GM18517 (cell line): ENCODE measurements around the gene STAB1.
"Not testable (repeated sequence)": the region's sequence is repeated elsewhere in the genome, so short reads cannot be mapped to it uniquely, and the experiment has no call there.

ENCODE experiments used
- ATAC-seq: cut with Tn5 transposase; IDR thresholded peaks from one replicate; pipeline ENCODE4 v1.9.1; 2021; ENCODE audit warnings: mild to moderate bottlenecking, moderate library complexity; ENCODE audit not compliant: unreplicated experiment

The STAB1 gene

GRCh38 chr3:52523386-52524257 is 28.5 kb downstream of the STAB1 start:
- no peak for ATAC-seq

GRCh38 chr3:52524258-52524751 is 29.2 kb downstream of the STAB1 start:
- no peak for ATAC-seq

GRCh38 chr3:52524752-52525679 is 29.9 kb downstream of the STAB1 start:
- no peak for ATAC-seq

GRCh38 chr3:52525680-52526561 is 30.8 kb downstream of the STAB1 start:
- ATAC-seq, result no peak

- ATAC-seq, result not testable (repeated sequence)
Observed at GRCh38 chr3:52526671-52527038, 31.5 kb downstream of the STAB1 start.

- ATAC-seq, result no peak
Observed at GRCh38 chr3:52527039-52527731, 32.0 kb downstream of the STAB1 start.

- ATAC-seq, result no peak
Observed at GRCh38 chr3:52527732-52528585, 32.8 kb downstream of the STAB1 start.

- no peak for ATAC-seq
Observed at GRCh38 chr3:52528586-52529375, 33.6 kb downstream of the STAB1 start.

GRCh38 chr3:52529376-52530333 is 34.5 kb downstream of the STAB1 start:
- no peak for ATAC-seq

GRCh38 chr3:52530918-52531826 is 36.0 kb downstream of the STAB1 start:
- ATAC-seq, result no peak

- ATAC-seq, result no peak
Observed at GRCh38 chr3:52531860-52532516, 36.9 kb downstream of the STAB1 start.

- ATAC-seq, result no peak
Observed at GRCh38 chr3:52532517-52532837, 37.3 kb downstream of the STAB1 start.

- no peak for ATAC-seq
Observed at GRCh38 chr3:52532838-52533622, 37.9 kb downstream of the STAB1 start.

GRCh38 chr3:52533623-52534280 is 38.6 kb downstream of the STAB1 start, which contains the start of gene NT5DC2:
NT5DC2 (minus strand) TSS chr3:52533857; CDS start chr3:52533737, 120 bp downstream.
- no peak for ATAC-seq
